A549 (cell line): ENCODE data around the gene GTF2H4. TPM values are rescaled to one million over a fixed set of nuclear protein-coding genes. Genes with fewer than 3 reads are reported as not detected.

Experiments
- ATAC-seq, 2 experiments: fragments of 200-7000 bp in 1 of 2; fragments of >200 bp in 1 of 2; cut with Nextera tagmentation in 1 of 2; cut with Tn5 transposase in 1 of 2; 3 replicates each; pipeline versions ENCODE4 v1.8.0 to v1.9.1; 2018 to 2020; ENCODE audit warnings: mild to moderate bottlenecking in 1 of 2, moderate library complexity in 1 of 2
- CTCF ChIA-PET: fragments of 300-600 bp; sonication (Branson Sonifier 250); formaldehyde crosslinking; extraction: SDS; loops from one replicate; lab custom pipeline; 2021; ENCODE audit warnings: antibody characterized with exemption, inconsistent platforms; lab: Yijun Ruan, JAX
- POLR2A ChIA-PET: fragments of 350-600 bp; formaldehyde crosslinking; extraction: SDS; loops from one replicate; lab custom pipeline; 2021; ENCODE audit warnings: antibody characterized with exemption, inconsistent platforms; lab: Yijun Ruan, JAX
- DNase-seq, 2 experiments: peaks; one replicate each; pipeline versions ENCODE4 v3.0.0 to v3.0.0-alpha.2; 2011 to 2016; ENCODE audit warnings: low read depth in 1 of 2, low spot score in 1 of 2
- FAIRE-seq: peaks from 2 replicates; lab custom pipeline; 2011; peaks lifted over from hg19 to GRCh38; lab: Jason Lieb, UNC
- H3K27ac ChIP-seq, 2 experiments: fragments of >200 bp; sonication (Bioruptor Twin); formaldehyde crosslinking; 3 replicates each; pipeline ENCODE4 v1.5.1; 2016 to 2017
- H3K4me1 ChIP-seq: fragments of >200 bp; sonication (Bioruptor Twin); formaldehyde crosslinking; 3 replicates; pipeline ENCODE4 v1.6.1; 2016
- H3K4me2 ChIP-seq: fragments of >200 bp; sonication (Bioruptor Twin); formaldehyde crosslinking; 3 replicates; pipeline ENCODE4 v1.6.1; 2016
- H3K4me3 ChIP-seq: fragments of >200 bp; sonication (Bioruptor Twin); formaldehyde crosslinking; 3 replicates; pipeline ENCODE4 v1.5.1; 2016
- H3K9me3 ChIP-seq: fragments of >200 bp; sonication (Bioruptor Twin); formaldehyde crosslinking; 3 replicates; pipeline ENCODE4 v1.6.1; 2016
- CEBPB ChIP-seq, 2 experiments: fragments of >200 bp in 1 of 2; sonication (Bioruptor Twin) in 1 of 2; formaldehyde crosslinking in 1 of 2; IDR thresholded peaks; 2 replicates each; pipeline ENCODE4 v1.6.1; 2012 to 2016
- CHD4 ChIP-seq: fragments of 200-600 bp; sonication (generic); IDR thresholded peaks from 2 replicates; pipeline ENCODE4 v1.6.1; 2016; ENCODE audit warnings: antibody characterized with exemption, mild to moderate bottlenecking, borderline replicate concordance
- EHF ChIP-seq: fragments of 250-450 bp; sonication (Bioruptor Pico); IDR thresholded peaks from 2 replicates; pipeline ENCODE4 v1.5.0; 2020; ENCODE audit warnings: mild to moderate bottlenecking
- ESRRA ChIP-seq: fragments of 150-350 bp; IDR thresholded peaks from 2 replicates; pipeline ENCODE4 v1.6.1; 2014; ENCODE audit warnings: mild to moderate bottlenecking, low read length, borderline replicate concordance
- FOSL2 ChIP-seq, 2 experiments: fragments of 450-650 bp in 1 of 2; fragments of >200 bp in 1 of 2; sonication (Bioruptor Twin) in 1 of 2; formaldehyde crosslinking; IDR thresholded peaks; 2 replicates each; pipeline versions ENCODE4 v1.5.0 to v1.6.1; 2016 to 2020; ENCODE audit warnings: mild to moderate bottlenecking in 1 of 2, moderate library complexity in 1 of 2
- FOXS1 ChIP-seq: fragments of 250-450 bp; sonication (Bioruptor Pico); IDR thresholded peaks from 2 replicates; pipeline ENCODE4 v1.5.0; 2020; ENCODE audit warnings: mild to moderate bottlenecking, moderate library complexity
- HOXA7 ChIP-seq: fragments of 250-450 bp; sonication (Bioruptor Pico); IDR thresholded peaks from 2 replicates; pipeline ENCODE4 v1.5.0; 2020; ENCODE audit warnings: mild to moderate bottlenecking, moderate library complexity
- KDM1A ChIP-seq: fragments of 200-600 bp; sonication (generic); IDR thresholded peaks from 2 replicates; pipeline ENCODE4 v1.6.1; 2016; ENCODE audit warnings: low read depth, mild to moderate bottlenecking
- NFE2L2 ChIP-seq: fragments of 150-350 bp; conservative IDR thresholded peaks from 2 replicates; pipeline ENCODE4 v1.6.1; 2014; ENCODE audit warnings: low read length
- RAD21 ChIP-seq, 2 experiments: fragments of >200 bp in 1 of 2; sonication (Bioruptor Twin) in 1 of 2; formaldehyde crosslinking in 1 of 2; IDR thresholded peaks in 1 of 2; conservative IDR thresholded peaks in 1 of 2; 2 replicates in 1 of 2; 3 replicates in 1 of 2; pipeline ENCODE4 v1.6.1; 2012 to 2018; ENCODE audit warnings: inconsistent platforms in 1 of 2
- RCOR1 ChIP-seq: fragments of 150-350 bp; IDR thresholded peaks from 2 replicates; pipeline ENCODE4 v1.6.1; 2014; ENCODE audit warnings: antibody characterized with exemption, low read length, low read depth
- RFX5 ChIP-seq: fragments of 450-650 bp; IDR thresholded peaks from 2 replicates; pipeline ENCODE4 v1.7.1; 2014; ENCODE audit warnings: antibody characterized with exemption, mild to moderate bottlenecking, moderate library complexity
- SMC3 ChIP-seq: fragments of >200 bp; sonication (Bioruptor Twin); formaldehyde crosslinking; IDR thresholded peaks from 3 replicates; pipeline ENCODE4 v1.6.1; 2018; ENCODE audit warnings: inconsistent platforms
- SREBF2 ChIP-seq: fragments of 450-650 bp; IDR thresholded peaks from 2 replicates; pipeline ENCODE4 v1.6.1; 2014; ENCODE audit warnings: mild to moderate bottlenecking, moderate library complexity
- ZNF302 ChIP-seq: fragments of 250-450 bp; sonication (Bioruptor Pico); IDR thresholded peaks from 2 replicates; pipeline ENCODE4 v1.9.0; 2021; ENCODE audit warnings: inconsistent platforms, mild to moderate bottlenecking, moderate library complexity
- WGBS: methylation state at CpG from one replicate; pipeline ENCODE4 v1.1.6; 2017; ENCODE audit errors: missing lambda C conversion rate; 5-methylcytosine and 5-hydroxymethylcytosine counted together
- polyA plus RNA-seq, 4 experiments: library from polyadenylated mRNA; depleted of rRNA in 3 of 4; stranded (reverse); fragments of >200 nt; fragmentation: RNase III in 1 of 4; extraction: RNeasy Plus Mini Kit Qiagen cat#74134 plus additional on column Dnase treatment in 1 of 4; gene quantifications; 2 replicates in 3 of 4; 3 replicates in 1 of 4; pipeline ENCODE4 v1.2.3, GENCODE V29; 2011 to 2017
- TF ChIP-seq, protein P1 (sequence below): fragments of >200 bp; sonication (Bioruptor Twin); formaldehyde crosslinking; IDR thresholded peaks from 3 replicates; pipeline ENCODE4 v1.5.1; 2016
- TF ChIP-seq, protein P2 (sequence below): IDR thresholded peaks from 2 replicates; pipeline ENCODE4 v1.6.1; 2012
- TF ChIP-seq, protein P3 (sequence below): fragments of 250-450 bp; sonication (Bioruptor Pico); IDR thresholded peaks from 2 replicates; pipeline ENCODE4 v1.5.0; 2020; ENCODE audit warnings: low read depth, mild to moderate bottlenecking, moderate library complexity
- TF ChIP-seq, protein P4 (sequence below): IDR thresholded peaks from 2 replicates; pipeline ENCODE4 v1.6.1; 2012
- TF ChIP-seq, protein P5 (sequence below): fragments of >200 bp; sonication (Bioruptor Twin); formaldehyde crosslinking; IDR thresholded peaks from 2 replicates; pipeline ENCODE4 v1.6.1; 2016

The GTF2H4 gene
- polyA plus RNA-seq, 2 of the 4 experiments (the other 2 are of a cell fraction) = 19.7 to 24.1 TPM

DNA sequence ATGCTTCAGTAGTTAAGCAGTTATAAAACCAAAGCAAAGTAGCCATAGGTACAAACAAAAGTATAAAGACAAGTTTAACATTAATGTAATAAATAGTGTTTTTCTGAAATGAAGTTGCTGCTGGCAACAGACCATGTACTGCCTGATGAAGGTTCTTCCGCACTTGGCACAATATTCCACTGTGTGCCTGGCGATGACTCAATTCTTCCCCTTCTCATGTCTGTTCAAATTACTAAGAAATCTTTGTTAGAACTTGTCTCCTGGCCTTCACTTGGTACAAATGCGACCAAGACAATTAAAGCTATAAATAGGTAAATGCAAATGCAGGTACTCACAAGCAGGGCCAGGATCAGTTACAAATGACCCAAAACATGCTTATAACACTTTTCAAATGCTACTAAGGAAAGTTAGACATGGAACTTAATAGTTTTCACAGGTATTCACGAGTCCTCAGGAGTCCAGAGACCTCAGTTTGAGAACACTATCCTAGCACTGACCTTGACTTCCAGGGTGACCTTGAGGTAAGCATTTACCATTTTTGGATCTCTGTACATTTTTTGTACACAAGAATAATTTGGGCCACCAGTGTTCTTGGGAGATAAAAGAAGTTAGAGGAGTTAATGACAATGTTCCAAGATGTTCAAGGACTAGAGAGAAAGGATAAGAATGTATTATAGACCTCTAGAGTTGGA is 31.8 kb upstream of the GTF2H4 start:
- ChIA-PET CTCF (interaction anchor here (1.0 to 5.0 kb wide), 16 partner anchors 14 to 202 kb away, joined by 3 to 62 read pairs (median 6); no protein-coding TSS in a partner anchor), POLR2A (no interaction called here)
- ATAC-seq (no peak), FAIRE-seq (no peak), DNase-seq (no peak)
- no peak overlapping the region for H3K4me2 ChIP-seq
- H3K9me3 ChIP-seq = peaks cover 17% of the 10 kb centered on the region; the same call in 2 of the 3 replicates
- WGBS = 81% methylated on average over 4 of the region's 4 CpGs
- H3K4me1 ChIP-seq = peaks cover 11% of the 10 kb centered on the region
- no peak for TF ChIP-seq NFE2L2
- TF ChIP-seq RFX5 = no peak
- TF ChIP-seq, all 56 proteins: peak for 0
- H3K4me3 ChIP-seq = no peak overlapping the region
- H3K27ac ChIP-seq = no peak overlapping the region

DNA sequence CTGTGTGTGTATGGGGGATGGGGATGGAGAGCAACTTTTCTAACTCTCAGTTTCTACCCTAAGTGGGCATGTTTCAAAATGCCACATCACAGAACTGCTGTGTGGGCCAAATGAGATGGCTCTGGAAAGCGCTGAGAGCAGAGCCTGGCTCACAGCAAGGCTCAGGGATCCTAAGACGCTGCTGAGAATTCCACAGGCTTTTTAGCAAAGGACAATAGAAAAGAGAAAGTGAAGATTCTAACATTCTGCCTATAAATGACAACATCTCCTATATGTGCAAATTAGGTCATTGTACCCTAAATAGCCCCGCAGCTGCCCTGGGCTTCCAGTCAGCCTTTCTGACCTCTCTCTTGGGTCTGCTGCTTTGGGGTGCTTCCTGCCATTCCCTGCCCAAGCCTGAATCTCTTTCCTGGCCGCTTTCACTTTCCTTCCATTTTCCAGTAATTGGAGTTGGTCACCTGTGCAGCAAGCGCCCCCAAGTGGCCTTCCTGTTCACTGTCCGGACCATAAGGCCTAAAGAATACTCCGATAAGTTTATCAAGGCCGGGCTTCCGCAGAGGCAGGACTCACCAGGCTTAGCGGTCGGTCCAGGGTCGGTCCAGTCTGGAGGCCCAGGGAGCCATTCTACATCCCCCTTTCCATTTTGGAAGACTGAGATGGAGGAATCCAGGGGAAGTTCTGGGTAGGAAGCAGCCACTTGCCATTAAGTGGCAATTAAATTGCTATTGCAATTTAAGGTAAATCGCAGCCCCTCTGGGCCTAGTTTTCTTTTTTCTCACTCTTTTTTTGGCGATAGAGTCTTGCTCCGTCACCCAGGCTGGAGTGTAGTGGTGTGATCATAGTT is 30.4 kb upstream of the GTF2H4 start:
- POLR2A ChIA-PET = interaction anchor here (1.5 kb wide), 1 partner anchor 49 kb away, joined by 4 read pairs; no protein-coding TSS in a partner anchor
- peak overlapping the region; percentile 14; the same call in 1 of the 3 replicates for H3K4me3 ChIP-seq
- peak overlapping the region; percentile 79 to 91 for H3K27ac ChIP-seq
- FAIRE-seq = no peak
- peak; percentile 76 to 88 for DNase-seq
- CTCF ChIA-PET = interaction anchor here (0.6 to 5.0 kb wide), 40 partner anchors 10 to 336 kb away, joined by 3 to 62 read pairs (median 4); partner anchors contain the start of genes FLOT1 and VARS2
- 13% methylated on average over 12 of the region's 15 CpGs for WGBS
- TF ChIP-seq RAD21 (conservative IDR thresholded peaks at IDR 0.05 in 1 of 2, IDR thresholded peaks at IDR 0.05 in 1 of 2) = peak; percentile 93 to 94
- peak; percentile 89 for TF ChIP-seq SMC3
- no peak for TF ChIP-seq KDM1A
- TF ChIP-seq, protein P1, sequence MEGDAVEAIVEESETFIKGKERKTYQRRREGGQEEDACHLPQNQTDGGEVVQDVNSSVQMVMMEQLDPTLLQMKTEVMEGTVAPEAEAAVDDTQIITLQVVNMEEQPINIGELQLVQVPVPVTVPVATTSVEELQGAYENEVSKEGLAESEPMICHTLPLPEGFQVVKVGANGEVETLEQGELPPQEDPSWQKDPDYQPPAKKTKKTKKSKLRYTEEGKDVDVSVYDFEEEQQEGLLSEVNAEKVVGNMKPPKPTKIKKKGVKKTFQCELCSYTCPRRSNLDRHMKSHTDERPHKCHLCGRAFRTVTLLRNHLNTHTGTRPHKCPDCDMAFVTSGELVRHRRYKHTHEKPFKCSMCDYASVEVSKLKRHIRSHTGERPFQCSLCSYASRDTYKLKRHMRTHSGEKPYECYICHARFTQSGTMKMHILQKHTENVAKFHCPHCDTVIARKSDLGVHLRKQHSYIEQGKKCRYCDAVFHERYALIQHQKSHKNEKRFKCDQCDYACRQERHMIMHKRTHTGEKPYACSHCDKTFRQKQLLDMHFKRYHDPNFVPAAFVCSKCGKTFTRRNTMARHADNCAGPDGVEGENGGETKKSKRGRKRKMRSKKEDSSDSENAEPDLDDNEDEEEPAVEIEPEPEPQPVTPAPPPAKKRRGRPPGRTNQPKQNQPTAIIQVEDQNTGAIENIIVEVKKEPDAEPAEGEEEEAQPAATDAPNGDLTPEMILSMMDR = peak; percentile 82
- TF ChIP-seq, protein P2, sequence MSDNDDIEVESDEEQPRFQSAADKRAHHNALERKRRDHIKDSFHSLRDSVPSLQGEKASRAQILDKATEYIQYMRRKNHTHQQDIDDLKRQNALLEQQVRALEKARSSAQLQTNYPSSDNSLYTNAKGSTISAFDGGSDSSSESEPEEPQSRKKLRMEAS = 0 out of 2 replicates have a peak, but pooled peaks have one; percentile 16
- ATAC-seq = peak; percentile 88 to 94
- peak overlapping the region; percentile 78 for H3K4me2 ChIP-seq
- peaks cover 14% of the 10 kb centered on the region for H3K4me1 ChIP-seq
- peaks cover 9% of the 10 kb centered on the region; the same call in 2 of the 3 replicates for H3K9me3 ChIP-seq

DNA sequence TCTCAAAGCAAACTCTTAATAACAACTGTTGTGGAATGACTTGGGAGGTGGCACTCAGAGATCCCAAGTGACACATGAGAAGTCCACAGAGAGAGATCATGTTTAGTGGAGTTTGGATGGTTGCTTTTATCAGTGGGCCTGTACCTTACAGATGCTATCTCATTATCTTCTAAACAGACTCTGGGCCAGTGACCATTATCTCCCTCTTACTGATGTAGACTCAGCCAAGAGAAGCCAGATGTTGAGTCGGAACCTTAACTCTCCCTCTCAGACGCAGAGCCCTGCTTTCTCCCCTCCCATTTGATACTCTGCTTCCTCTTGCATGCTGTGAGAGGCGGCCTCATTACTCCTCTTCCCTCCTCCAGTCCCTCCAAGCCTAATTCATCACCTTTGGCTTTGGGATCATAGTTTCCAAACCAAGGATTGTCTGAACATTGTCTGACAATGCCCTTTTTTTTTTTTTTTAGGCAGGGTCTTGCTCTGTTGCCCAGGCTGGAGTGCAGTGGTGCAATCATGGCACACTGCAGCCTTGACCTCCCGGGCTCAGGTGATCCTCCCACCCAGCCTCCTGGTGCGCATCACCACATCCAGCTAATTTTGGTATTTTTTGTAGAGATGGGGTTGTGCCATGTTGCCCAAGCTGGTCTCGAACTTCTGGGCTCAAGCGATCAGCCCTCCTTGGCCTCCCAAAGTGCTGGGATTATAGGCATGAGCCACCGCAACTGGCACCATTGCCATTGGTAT is 28.2 kb upstream of the GTF2H4 start:
- 90% methylated on average over 7 of the region's 8 CpGs for WGBS
- DNase-seq = no peak
- CTCF ChIA-PET = interaction anchor here (0.8 to 5.0 kb wide), 9 partner anchors 10 to 207 kb away, joined by 3 to 62 read pairs (median 8); partner anchors contain the start of gene DHX16
- Histone ChIP-seq H3K4me1 (peaks cover 26% of the 10 kb centered on the region), H3K9me3 (no peaks in the 10 kb centered on the region), H3K4me3 (no peak overlapping the region), H3K4me2 (no peak overlapping the region), H3K27ac (no peak overlapping the region; a peak in 1 of 6 replicates)
- TF ChIP-seq CEBPB (IDR thresholded peaks at IDR 0.05) (no peak), FOXS1 (CRISPR knock-in tag) (no peak), CHD4 (no peak), EHF (CRISPR knock-in tag) (no peak)
- ATAC-seq = no peak
- POLR2A ChIA-PET = no interaction called here
- no peak for FAIRE-seq

DNA sequence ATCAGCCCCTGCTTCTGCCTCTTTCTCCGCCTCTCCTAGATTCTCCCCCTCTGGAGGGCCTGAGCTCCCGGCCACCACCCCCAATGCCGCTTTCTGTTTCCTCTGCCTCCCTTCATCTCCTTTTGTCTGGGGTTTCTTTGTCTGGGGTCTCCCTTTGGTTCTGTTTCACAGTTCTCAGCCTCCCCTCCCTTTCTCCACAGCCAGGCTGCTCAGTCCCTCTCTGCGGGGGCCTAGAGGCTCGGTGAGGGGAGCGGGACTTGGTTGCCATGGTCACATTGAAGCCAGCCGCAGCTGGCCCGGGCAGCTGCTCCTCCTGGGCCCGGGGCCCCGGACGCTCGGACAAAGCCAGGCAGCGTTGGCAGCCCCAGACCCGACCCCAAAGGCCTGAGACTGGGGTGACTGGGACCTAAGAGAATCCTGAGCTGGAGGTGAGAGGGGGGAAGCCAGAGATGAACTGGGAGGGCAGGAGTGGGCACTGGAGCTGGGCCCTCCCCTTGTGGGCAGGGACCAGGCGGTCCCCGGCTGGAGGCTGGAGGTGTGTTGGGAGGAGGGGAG is 27.2 kb upstream of the GTF2H4 start:
- peak overlapping the region in 1 of 2 experiments; percentile 30; a peak in 3 of 6 replicates for H3K27ac ChIP-seq
- WGBS = 94% methylated on average over 14 of the region's 16 CpGs
- DNase-seq = no peak
- no peak overlapping the region for H3K4me2 ChIP-seq
- no peak for FAIRE-seq
- H3K4me1 ChIP-seq = peaks cover 26% of the 10 kb centered on the region
- no peak overlapping the region for H3K4me3 ChIP-seq
- H3K9me3 ChIP-seq = no peaks in the 10 kb centered on the region
- ChIA-PET POLR2A (interaction anchor here (0.5 kb wide), 1 partner anchor 262 kb away, joined by 3 read pairs; no protein-coding TSS in a partner anchor), CTCF (interaction anchor here (0.8 to 2.7 kb wide), 8 partner anchors 9 to 208 kb away, joined by 3 to 9 read pairs (median 4); partner anchors contain the start of gene DHX16)
- ATAC-seq = no peak
- TF ChIP-seq SREBF2 = no peak
- no peak for TF ChIP-seq ZNF302 (CRISPR knock-in tag)
- TF ChIP-seq, protein P3, sequence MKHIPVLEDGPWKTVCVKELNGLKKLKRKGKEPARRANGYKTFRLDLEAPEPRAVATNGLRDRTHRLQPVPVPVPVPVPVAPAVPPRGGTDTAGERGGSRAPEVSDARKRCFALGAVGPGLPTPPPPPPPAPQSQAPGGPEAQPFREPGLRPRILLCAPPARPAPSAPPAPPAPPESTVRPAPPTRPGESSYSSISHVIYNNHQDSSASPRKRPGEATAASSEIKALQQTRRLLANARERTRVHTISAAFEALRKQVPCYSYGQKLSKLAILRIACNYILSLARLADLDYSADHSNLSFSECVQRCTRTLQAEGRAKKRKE = no peak
- no peak for TF ChIP-seq ESRRA
- TF ChIP-seq FOXS1 (CRISPR knock-in tag) = no peak
- TF ChIP-seq FOSL2 (IDR thresholded peaks at IDR 0.05) = no peak
- TF ChIP-seq FOSL2 (CRISPR knock-in tag; IDR thresholded peaks at IDR 0.05) = no peak
- no peak for TF ChIP-seq HOXA7 (CRISPR knock-in tag)
- TF ChIP-seq, protein P4, sequence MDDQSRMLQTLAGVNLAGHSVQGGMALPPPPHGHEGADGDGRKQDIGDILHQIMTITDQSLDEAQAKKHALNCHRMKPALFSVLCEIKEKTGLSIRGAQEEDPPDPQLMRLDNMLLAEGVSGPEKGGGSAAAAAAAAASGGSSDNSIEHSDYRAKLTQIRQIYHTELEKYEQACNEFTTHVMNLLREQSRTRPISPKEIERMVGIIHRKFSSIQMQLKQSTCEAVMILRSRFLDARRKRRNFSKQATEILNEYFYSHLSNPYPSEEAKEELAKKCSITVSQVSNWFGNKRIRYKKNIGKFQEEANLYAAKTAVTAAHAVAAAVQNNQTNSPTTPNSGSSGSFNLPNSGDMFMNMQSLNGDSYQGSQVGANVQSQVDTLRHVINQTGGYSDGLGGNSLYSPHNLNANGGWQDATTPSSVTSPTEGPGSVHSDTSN = no peak
- TF ChIP-seq RCOR1 = no peak
- TF ChIP-seq, protein P5, sequence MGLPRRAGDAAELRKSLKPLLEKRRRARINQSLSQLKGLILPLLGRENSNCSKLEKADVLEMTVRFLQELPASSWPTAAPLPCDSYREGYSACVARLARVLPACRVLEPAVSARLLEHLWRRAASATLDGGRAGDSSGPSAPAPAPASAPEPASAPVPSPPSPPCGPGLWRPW = no peak
